ENCODE results near the gene IGF2R. TPM values are rescaled to one million over a fixed set of nuclear protein-coding genes. Genes with fewer than 3 reads are reported as not detected.

IGF2R gene
- total and polyA plus RNA-seq, 2 of the 13 experiments (the other 11 are each of a cell fraction or from before 2014, with no cell fraction given) = 38.3 to 70.0 TPM

DNA sequence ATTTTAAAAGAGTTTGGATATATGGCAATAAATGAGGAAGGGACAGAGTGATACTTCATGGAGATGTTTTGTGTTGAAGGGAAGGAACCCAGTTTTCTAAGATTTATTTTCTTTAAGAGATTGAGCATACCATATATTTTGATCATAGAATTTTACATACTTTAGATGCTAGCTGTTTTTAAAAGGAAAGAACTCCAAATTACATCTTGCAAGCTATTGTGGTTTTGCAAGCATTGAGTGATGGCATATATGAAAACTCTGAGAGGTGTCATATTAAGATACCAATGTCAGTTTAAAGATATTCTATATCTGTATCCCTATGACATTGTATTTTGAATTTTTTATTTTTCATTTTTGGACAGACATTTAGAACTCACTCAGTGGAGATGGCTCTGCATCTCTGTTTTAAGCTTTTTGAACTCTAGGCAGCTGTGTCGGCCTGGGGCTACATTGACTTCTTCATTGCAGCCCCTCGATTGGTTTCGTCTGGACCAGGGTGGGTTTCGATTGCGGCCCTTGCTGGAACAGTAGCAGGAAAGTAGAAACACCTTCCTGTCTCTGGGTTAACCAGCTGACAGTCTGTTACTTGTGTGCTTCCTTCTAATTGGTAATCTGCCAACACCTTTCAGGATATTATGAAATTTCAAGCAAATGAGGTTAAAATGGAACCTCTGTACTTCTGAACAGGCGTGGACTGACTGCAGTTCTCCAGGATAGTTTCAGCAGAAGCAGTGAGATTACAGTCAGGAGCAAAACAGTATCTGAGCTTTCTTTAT is 14.0 kb downstream of the IGF2R start:
- Histone ChIP-seq H3K9ac (ENCODE audit: insufficient read depth, low read depth, low read length) (no peak overlapping the region), H3K9me3 (ENCODE audit: low read length) (no peaks in the 10 kb centered on the region), H3K79me2 (ENCODE audit: insufficient read depth, low read length) (peaks cover 96% of the 10 kb centered on the region), H2AFZ (ENCODE audit: low read length) (no peak overlapping the region), H3K36me3 (replicated peaks in 1 of 2; ENCODE audit: control insufficient read depth in 1 of 2, insufficient read depth in 2 of 2, low read length in 2 of 2) (no peaks in the 10 kb centered on the region), H3K27me3 (ENCODE audit: control insufficient read depth in 1 of 2, insufficient read depth in 2 of 2, low read length in 2 of 2) (no peaks in the 10 kb centered on the region), H3K4me1 (ENCODE audit: insufficient read depth, low read length) (peaks cover 88% of the 10 kb centered on the region), H4K20me1 (ENCODE audit: insufficient read depth, low read length) (peaks cover 69% of the 10 kb centered on the region), H3K4me2 (ENCODE audit: low read depth, low read length) (no peak overlapping the region), H3K4me3 (replicated peaks in 1 of 3; ENCODE audit: insufficient read depth in 1 of 3, low read depth in 2 of 3, low read length in 3 of 3) (no peak overlapping the region), H3K27ac (ENCODE audit: extremely low read length, insufficient read depth, low read length) (no peak overlapping the region)
- ChIA-PET CTCF (ENCODE audit: low intra/inter-chr PET ratio, low total read pairs) (no interaction called here), POLR2A (interaction anchor here (1.0 to 2.3 kb wide), 3 partner anchors 9 to 15 kb away, joined by 3 to 8 read pairs (median 6); partner anchors contain the start of gene IGF2R)
- 94% methylated on average over 6 of the region's 6 CpGs for WGBS (ENCODE audit: low lambda C conversion rate)
- intact Hi-C loops (cut with micrococcal nuclease; ENCODE audit: unreplicated experiment) (loop anchor here (5.0 kb wide), 1 partner anchor 59 kb away; no protein-coding TSS in a partner anchor), in situ Hi-C loops (cut with HindIII; ENCODE audit: extremely low pct_ligation_motif_present, low pct_unique_long_range_greater_than_20kb) (no loop called here)
- FAIRE-seq (no peak), DNase-seq (ENCODE audit: low spot score) (no peak), ATAC-seq (no peak)
- BruUV-seq (replicated peaks) = no TSS peak
- TF ChIP-seq KAT8 (CRISPR knock-in tag; IDR thresholded peaks at IDR 0.05) = no peak
- TF ChIP-seq ZBTB20 (CRISPR knock-in tag; IDR thresholded peaks at IDR 0.05; ENCODE audit: borderline replicate concordance, low read depth) = no peak
- no peak for TF ChIP-seq THAP11 (CRISPR knock-in tag; IDR thresholded peaks at IDR 0.05)
- TF ChIP-seq MAX (IDR thresholded peaks at IDR 0.05) = no peak
- no peak for TF ChIP-seq RFX1 (IDR thresholded peaks at IDR 0.05)
- no peak for TF ChIP-seq ZMYM2 (CRISPR knock-in tag; IDR thresholded peaks at IDR 0.05)
- TF ChIP-seq ZNF513 (CRISPR knock-in tag; conservative IDR thresholded peaks at IDR 0.05) = no peak
- TF ChIP-seq ZBTB34 (CRISPR knock-in tag; IDR thresholded peaks at IDR 0.05) = no peak
- TF ChIP-seq MED1 (CRISPR knock-in tag; IDR thresholded peaks at IDR 0.05) = no peak
- TF ChIP-seq RXRA (CRISPR knock-in tag; IDR thresholded peaks at IDR 0.05) = no peak
- no peak for TF ChIP-seq ZNF549 (CRISPR knock-in tag; IDR thresholded peaks at IDR 0.05)
- no peak for TF ChIP-seq SALL2 (CRISPR knock-in tag; IDR thresholded peaks at IDR 0.05)
- TF ChIP-seq TFDP2 (CRISPR knock-in tag; IDR thresholded peaks at IDR 0.05) = no peak

Data from HepG2 (cell line).